Testis (tissue), 2 donors: ENCODE results near the gene DIS3L2.

Source experiments
- POLR2A ChIP-seq: fragments of 450-650 bp; IDR thresholded peaks from one replicate; pipeline ENCODE4 v1.6.1; 2017; ENCODE audit warnings: antibody characterized with exemption, mild to moderate bottlenecking, moderate library complexity
- TF ChIP-seq, protein P1 (sequence below), 3 experiments: fragments of 450-650 bp in 2 of 3; fragments of 200-600 bp in 1 of 3; sonication (generic) in 1 of 3; IDR thresholded peaks; one replicate each; pipeline ENCODE4 v1.5.1; 2016 to 2019; ENCODE audit warnings: antibody characterized with exemption in 3 of 3, mild to moderate bottlenecking in 2 of 3, moderate library complexity in 1 of 3

DNA sequence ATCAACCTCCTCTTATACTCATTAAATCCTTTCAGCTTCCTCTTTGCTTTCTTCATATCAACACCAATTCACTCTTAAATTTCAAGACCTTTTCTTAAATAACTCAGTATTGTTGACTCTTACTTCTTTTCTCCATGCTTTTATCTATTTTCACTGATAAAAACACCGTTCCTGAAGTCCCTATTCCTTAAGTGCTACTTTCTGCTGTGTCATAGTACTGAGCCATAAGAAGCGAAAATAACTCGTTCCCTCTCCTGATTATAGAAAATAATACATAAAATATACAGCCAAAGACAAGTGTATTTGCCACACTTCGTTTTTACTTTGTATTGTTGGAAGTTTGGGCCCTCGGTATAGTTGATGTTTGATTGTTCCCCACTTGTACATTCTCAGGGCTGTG lies 181.0 kb downstream of the DIS3L2 start:
- TF ChIP-seq, protein P1, sequence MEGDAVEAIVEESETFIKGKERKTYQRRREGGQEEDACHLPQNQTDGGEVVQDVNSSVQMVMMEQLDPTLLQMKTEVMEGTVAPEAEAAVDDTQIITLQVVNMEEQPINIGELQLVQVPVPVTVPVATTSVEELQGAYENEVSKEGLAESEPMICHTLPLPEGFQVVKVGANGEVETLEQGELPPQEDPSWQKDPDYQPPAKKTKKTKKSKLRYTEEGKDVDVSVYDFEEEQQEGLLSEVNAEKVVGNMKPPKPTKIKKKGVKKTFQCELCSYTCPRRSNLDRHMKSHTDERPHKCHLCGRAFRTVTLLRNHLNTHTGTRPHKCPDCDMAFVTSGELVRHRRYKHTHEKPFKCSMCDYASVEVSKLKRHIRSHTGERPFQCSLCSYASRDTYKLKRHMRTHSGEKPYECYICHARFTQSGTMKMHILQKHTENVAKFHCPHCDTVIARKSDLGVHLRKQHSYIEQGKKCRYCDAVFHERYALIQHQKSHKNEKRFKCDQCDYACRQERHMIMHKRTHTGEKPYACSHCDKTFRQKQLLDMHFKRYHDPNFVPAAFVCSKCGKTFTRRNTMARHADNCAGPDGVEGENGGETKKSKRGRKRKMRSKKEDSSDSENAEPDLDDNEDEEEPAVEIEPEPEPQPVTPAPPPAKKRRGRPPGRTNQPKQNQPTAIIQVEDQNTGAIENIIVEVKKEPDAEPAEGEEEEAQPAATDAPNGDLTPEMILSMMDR (IDR thresholded peaks at IDR 0.05): no peak
- no peak for TF ChIP-seq POLR2A
